ENCODE data around the gene HOMEZ.

The HOMEZ gene

GRCh38 chr14:23237772-23238594, 47.9 kb downstream of the HOMEZ start, which contains the start of gene RNF212B (continued):
- TF ChIP-seq PRDM2 (tag by site-specific recombination; IDR thresholded peaks at IDR 0.05; ENCODE audit: borderline replicate concordance) = no peak
- TF ChIP-seq KLF8 (tag by site-specific recombination; IDR thresholded peaks at IDR 0.05) = peak; percentile 64; the same call in 1 of the 2 replicates
- peak; percentile 74 for TF ChIP-seq KLF1 (tag by site-specific recombination; IDR thresholded peaks at IDR 0.05)
- TF ChIP-seq EGR2 (tag by site-specific recombination; IDR thresholded peaks at IDR 0.05; ENCODE audit: low read depth) = peak; percentile 68
- 0 out of 2 replicates have a peak, but pooled peaks have one; percentile 22 for TF ChIP-seq ZNF366 (tag by site-specific recombination; conservative IDR thresholded peaks at IDR 0.05)
- TF ChIP-seq ZBTB8A (tag by site-specific recombination; IDR thresholded peaks at IDR 0.05) = 0 out of 2 replicates have a peak, but pooled peaks have one; percentile 17
- 0 out of 2 replicates have a peak, but pooled peaks have one; percentile 35 for TF ChIP-seq ZBTB17 (tag by site-specific recombination; IDR thresholded peaks at IDR 0.05)
- TF ChIP-seq ZNF121 (tag by site-specific recombination; IDR thresholded peaks at IDR 0.05) = no peak
- TF ChIP-seq ZNF2 (tag by site-specific recombination; IDR thresholded peaks at IDR 0.05) = no peak
- TF ChIP-seq ZNF26 (tag by site-specific recombination; IDR thresholded peaks at IDR 0.05) = no peak
- no peak for TF ChIP-seq ZNF155 (tag by site-specific recombination; IDR thresholded peaks at IDR 0.05)
- no peak for TF ChIP-seq ZNF776 (tag by site-specific recombination; IDR thresholded peaks at IDR 0.05; ENCODE audit: borderline replicate concordance)
- TF ChIP-seq ZNF449 (tag by site-specific recombination; IDR thresholded peaks at IDR 0.05) = peak; percentile 91
- TF ChIP-seq ZNF221 (tag by site-specific recombination; IDR thresholded peaks at IDR 0.05; ENCODE audit: borderline replicate concordance) = no peak
- TF ChIP-seq ZNF658 (tag by site-specific recombination; IDR thresholded peaks at IDR 0.05) = no peak
- peak; percentile 89 for TF ChIP-seq KLF9 (tag by site-specific recombination; IDR thresholded peaks at IDR 0.05; ENCODE audit: low read depth)
- TF ChIP-seq ZNF670 (tag by site-specific recombination; IDR thresholded peaks at IDR 0.05; ENCODE audit: low read depth) = no peak
- no peak for TF ChIP-seq ZNF707 (tag by site-specific recombination; IDR thresholded peaks at IDR 0.05)
- no peak for TF ChIP-seq ZNF292 (tag by site-specific recombination; IDR thresholded peaks at IDR 0.05; ENCODE audit: borderline replicate concordance, low read depth)
- TF ChIP-seq ZNF311 (tag by site-specific recombination; IDR thresholded peaks at IDR 0.05; ENCODE audit: borderline replicate concordance) = no peak
- TF ChIP-seq ZBTB6 (tag by site-specific recombination; IDR thresholded peaks at IDR 0.05) = no peak
- TF ChIP-seq SP3 (tag by site-specific recombination; IDR thresholded peaks at IDR 0.05) = peak; percentile 63
- TF ChIP-seq ZNF211 (tag by site-specific recombination; IDR thresholded peaks at IDR 0.05; ENCODE audit: low read depth) = no peak
- TF ChIP-seq ZBTB49 (tag by site-specific recombination; IDR thresholded peaks at IDR 0.05; ENCODE audit: low read depth) = no peak
- TF ChIP-seq OSR2 (tag by site-specific recombination; IDR thresholded peaks at IDR 0.05) = no peak
